GM23248 (cell line): ENCODE results near the gene CCDC192.

Source experiments
- EZH2 ChIP-seq: fragments of 200-600 bp; sonication (generic); IDR thresholded peaks from 2 replicates; pipeline ENCODE4 v1.6.1; 2018; ENCODE audit warnings: antibody characterized with exemption, mild to moderate bottlenecking; ENCODE audit not compliant: insufficient read depth, poor library complexity, severe bottlenecking
- EZH2phosphoT487 ChIP-seq: fragments of 200-600 bp; sonication (generic); IDR thresholded peaks from 2 replicates; pipeline ENCODE4 v1.6.1; 2018; ENCODE audit warnings: antibody characterized with exemption, moderate library complexity, mild to moderate bottlenecking, low read depth; ENCODE audit not compliant: insufficient read depth

GRCh38 chr5:127772531-127772930 is 69.3 kb downstream of the CCDC192 start:
- TF ChIP-seq EZH2phosphoT487 (no peak), EZH2 (no peak)
